Right atrium auricular region (tissue), 2 donors: ENCODE measurements around the gene LRRC73. TPM values are rescaled to one million over a fixed set of nuclear protein-coding genes. Genes with fewer than 3 reads are reported as not detected.
A peak's percentile ranks its signal among the peaks of the same experiment; 100 is the strongest.
"Not testable (repeated sequence)": the region's sequence is repeated elsewhere in the genome, so short reads cannot be mapped to it uniquely, and the experiment has no call there.

Source experiments
- DNase-seq: peaks from one replicate; pipeline ENCODE4 v3.0.0-alpha.2; 2019; ENCODE audit warnings: low spot score
- H3K27ac ChIP-seq, 2 donors: fragments of 200-600 bp; sonication (generic); 1 replicate in 1 of 2; 2 replicates in 1 of 2; pipeline ENCODE4 v1.5.1; 2016 to 2019
- H3K27me3 ChIP-seq, 2 donors: fragments of 200-600 bp; sonication (generic); one replicate each; pipeline versions ENCODE4 v1.5.1 to v1.6.0; 2017 to 2019
- H3K36me3 ChIP-seq: fragments of 200-600 bp; sonication (generic); one replicate; pipeline ENCODE4 v1.5.1; 2016
- H3K4me1 ChIP-seq, 2 donors: fragments of 200-600 bp; sonication (generic); one replicate each; pipeline versions ENCODE4 v1.5.1 to v1.6.0; 2017 to 2019
- H3K4me3 ChIP-seq, 2 donors: fragments of 200-600 bp; sonication (generic); 1 replicate in 1 of 2; 2 replicates in 1 of 2; pipeline ENCODE4 v1.5.1; 2017 to 2019; ENCODE audit warnings: mild to moderate bottlenecking in 1 of 2, moderate library complexity in 1 of 2
- H3K9me3 ChIP-seq, 2 donors: fragments of 200-600 bp; sonication (generic); one replicate each; pipeline ENCODE4 v1.5.1; 2019
- total RNA-seq, 2 donors: library from RNA; depleted of rRNA; stranded (reverse); fragments of >200 nt; gene quantifications; one replicate each; pipeline ENCODE4 v1.1.0, GENCODE V29; 2016
- TF ChIP-seq, protein P1 (sequence below), 2 donors: fragments of 200-600 bp; sonication (generic); IDR thresholded peaks; one replicate each; pipeline ENCODE4 v1.5.1; 2019; ENCODE audit warnings: antibody characterized with exemption in 2 of 2

LRRC73 gene
- total RNA-seq, 2 donors from 2014 or later, result 0.41 to 0.90 TPM

DNA sequence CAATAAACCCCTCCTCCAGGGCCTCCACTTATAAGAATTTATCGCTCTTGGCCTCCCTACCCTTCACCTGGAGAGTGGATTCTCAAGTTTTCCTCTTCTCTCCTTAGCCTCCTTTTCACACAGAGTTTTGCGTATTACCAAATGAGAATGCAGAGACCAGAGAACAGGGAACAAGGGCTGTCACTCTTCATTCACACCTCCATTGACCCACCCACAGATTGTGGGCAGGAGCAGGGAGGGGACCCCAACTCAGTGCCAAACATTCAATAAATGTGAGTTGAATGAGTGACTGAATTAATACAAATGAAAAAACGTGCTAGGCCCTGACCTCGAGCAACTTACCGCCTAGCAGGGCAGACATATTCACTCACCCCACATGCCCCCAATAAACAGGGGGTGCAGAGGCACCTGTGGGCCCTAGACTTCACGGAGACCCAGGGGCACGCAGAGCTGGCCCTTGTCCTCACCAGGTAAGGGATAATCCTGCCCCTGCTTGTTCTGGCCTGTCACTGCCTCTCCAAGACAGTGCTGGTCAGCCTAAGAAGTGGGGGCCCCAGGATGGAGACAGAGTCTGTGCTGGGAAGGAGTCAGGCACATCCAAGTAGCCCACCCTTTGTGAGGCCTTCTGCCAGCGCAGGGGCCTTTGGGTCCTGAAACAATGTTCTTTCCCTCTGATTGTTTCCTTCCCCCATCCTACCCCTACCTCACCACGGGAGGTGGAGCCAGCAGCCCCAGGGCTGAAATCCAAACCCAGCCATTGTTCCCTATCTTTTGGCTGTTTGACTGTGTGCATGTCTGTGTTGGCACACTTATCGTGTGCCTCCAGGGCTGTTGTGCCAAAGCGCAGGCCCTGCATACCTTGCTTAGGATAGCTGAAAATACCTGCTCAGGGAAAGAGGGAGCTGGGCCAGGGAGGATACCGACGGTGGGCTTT is 41.1 kb downstream of the LRRC73 start:
- TF ChIP-seq, protein P1, sequence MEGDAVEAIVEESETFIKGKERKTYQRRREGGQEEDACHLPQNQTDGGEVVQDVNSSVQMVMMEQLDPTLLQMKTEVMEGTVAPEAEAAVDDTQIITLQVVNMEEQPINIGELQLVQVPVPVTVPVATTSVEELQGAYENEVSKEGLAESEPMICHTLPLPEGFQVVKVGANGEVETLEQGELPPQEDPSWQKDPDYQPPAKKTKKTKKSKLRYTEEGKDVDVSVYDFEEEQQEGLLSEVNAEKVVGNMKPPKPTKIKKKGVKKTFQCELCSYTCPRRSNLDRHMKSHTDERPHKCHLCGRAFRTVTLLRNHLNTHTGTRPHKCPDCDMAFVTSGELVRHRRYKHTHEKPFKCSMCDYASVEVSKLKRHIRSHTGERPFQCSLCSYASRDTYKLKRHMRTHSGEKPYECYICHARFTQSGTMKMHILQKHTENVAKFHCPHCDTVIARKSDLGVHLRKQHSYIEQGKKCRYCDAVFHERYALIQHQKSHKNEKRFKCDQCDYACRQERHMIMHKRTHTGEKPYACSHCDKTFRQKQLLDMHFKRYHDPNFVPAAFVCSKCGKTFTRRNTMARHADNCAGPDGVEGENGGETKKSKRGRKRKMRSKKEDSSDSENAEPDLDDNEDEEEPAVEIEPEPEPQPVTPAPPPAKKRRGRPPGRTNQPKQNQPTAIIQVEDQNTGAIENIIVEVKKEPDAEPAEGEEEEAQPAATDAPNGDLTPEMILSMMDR (IDR thresholded peaks at IDR 0.05), result no peak
- no peak for DNase-seq
- no peaks in the 10 kb centered on the region for H3K36me3 ChIP-seq
- H3K4me1 ChIP-seq, result peaks cover 0 to 7% of the 10 kb centered on the region in 2 donors
- H3K27me3 ChIP-seq, result no peaks in the 10 kb centered on the region
- H3K9me3 ChIP-seq, result no peaks in the 10 kb centered on the region
- peak overlapping the region; percentile 19 to 54 for H3K27ac ChIP-seq
- no peak overlapping the region for H3K4me3 ChIP-seq

DNA sequence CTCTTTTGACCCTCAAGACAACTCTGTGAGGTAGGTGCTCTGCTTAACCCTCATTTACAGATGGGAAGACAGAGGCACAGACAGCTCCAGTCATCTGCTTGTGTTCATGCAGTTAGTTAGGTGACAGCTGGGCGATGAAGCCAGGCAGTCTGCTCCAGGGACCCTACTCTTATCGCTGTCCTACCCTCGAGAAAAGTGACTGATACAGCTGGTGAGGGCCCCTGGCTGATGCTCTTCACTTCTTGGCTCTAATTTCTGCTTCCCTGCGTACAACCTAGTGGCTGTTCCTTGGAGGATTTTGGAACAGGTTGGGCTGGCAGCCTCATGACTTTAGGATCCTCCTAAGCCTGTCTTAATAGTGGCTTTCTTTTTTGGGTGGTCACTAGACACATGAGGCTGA is 41.9 kb downstream of the LRRC73 start:
- H3K27me3 ChIP-seq, result no peaks in the 10 kb centered on the region
- TF ChIP-seq, protein P1 (IDR thresholded peaks at IDR 0.05), result no peak
- H3K4me1 ChIP-seq, result peaks cover 0 to 7% of the 10 kb centered on the region in 2 donors
- peak overlapping the region in 1 of 2 donors; percentile 19 for H3K27ac ChIP-seq
- no peaks in the 10 kb centered on the region for H3K9me3 ChIP-seq
- DNase-seq, result no peak
- H3K4me3 ChIP-seq, result no peak overlapping the region
- no peaks in the 10 kb centered on the region for H3K36me3 ChIP-seq

DNA sequence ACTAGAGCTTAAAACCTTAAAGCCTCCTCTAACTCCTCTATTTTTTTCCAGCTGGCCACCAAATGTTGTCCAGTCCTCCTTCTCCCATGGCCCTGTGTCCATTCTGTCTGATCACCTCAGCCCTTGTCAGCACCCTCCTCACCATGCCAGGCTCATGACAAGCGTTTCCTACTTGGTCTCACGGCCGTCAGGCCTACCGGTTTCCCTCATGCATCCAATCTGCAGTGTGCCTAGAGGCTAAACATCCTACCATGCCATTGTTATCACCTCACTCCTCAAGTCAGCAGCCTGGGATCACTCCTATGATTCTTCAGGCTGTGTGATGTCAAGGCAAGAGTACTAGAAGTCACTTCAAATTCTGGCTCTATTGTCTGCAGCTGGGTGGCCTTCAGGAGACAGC is 42.4 kb downstream of the LRRC73 start:
- H3K4me1 ChIP-seq, result peaks cover 0 to 7% of the 10 kb centered on the region in 2 donors
- no peak for DNase-seq
- no peak overlapping the region for H3K4me3 ChIP-seq
- no peaks in the 10 kb centered on the region for H3K36me3 ChIP-seq
- H3K27me3 ChIP-seq, result no peaks in the 10 kb centered on the region
- H3K9me3 ChIP-seq, result no peaks in the 10 kb centered on the region
- no peak overlapping the region for H3K27ac ChIP-seq
- TF ChIP-seq, protein P1 (IDR thresholded peaks at IDR 0.05), result no peak

DNA sequence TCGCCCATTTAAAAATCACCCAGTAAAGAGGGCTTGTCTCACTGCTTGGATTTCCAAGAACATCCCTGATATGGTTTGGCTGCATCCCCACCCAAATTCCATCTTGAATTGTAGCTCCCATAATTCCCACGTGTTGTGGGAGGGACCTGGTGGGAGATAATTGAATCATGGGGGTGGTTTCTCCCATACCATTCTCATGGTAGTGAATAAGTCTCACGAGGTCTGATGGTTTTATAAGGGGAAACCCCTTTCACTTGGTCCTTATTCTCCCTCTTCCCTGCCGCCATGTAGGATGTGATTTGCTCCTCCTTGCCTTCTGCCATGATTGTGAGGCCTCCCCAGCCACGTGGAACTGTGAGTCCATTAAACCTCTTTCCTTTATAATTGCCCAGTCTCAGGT is 42.9 kb downstream of the LRRC73 start:
- not testable (repeated sequence) for H3K9me3 ChIP-seq, DNase-seq, H3K27ac ChIP-seq, H3K4me3 ChIP-seq, H3K36me3 ChIP-seq, H3K27me3 ChIP-seq, H3K4me1 ChIP-seq

DNA sequence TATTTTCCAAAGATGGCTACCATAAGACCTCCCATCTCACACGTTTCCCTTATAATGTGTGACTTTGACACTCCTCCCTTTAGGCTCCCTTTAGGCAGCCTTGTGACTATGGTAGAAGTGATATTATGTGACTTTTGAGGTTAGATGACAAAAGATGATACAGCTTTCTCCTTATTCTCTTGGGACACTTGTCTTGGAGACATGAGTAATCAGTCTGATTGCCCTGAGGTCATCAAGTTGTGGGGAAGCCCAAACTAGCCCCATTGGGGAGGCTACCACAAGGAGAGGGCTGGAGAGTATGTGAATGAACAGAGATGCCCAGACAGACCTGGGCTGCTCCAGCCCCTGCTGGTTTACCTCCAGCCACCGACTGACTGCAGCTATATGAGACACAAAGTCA is 44.2 kb downstream of the LRRC73 start:
- TF ChIP-seq, protein P1 (IDR thresholded peaks at IDR 0.05), result no peak
- Histone ChIP-seq H3K4me1 (peaks cover 0 to 7% of the 10 kb centered on the region in 2 donors), H3K27ac (no peak overlapping the region), H3K36me3 (no peaks in the 10 kb centered on the region), H3K27me3 (no peaks in the 10 kb centered on the region), H3K4me3 (no peak overlapping the region), H3K9me3 (no peaks in the 10 kb centered on the region)
- DNase-seq, result no peak

DNA sequence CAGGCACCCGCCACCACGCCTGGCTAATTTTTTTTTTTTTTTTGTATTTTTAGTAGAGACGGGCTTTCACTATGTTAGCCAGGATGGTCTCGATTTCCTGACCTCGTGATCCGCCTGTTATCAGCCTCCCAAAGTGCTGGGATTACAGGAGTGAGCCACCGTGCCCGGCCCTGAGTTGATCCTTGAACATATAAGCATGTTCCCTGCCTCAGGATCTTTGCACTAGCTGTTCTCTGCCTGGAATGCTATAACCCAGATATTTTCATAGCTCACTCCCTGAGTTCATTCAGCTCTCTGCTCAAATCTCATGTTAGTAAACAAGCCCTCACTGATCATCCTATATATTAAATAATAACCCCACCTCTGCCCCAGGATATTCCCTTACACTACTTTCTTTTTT is 45.8 kb downstream of the LRRC73 start:
- Histone ChIP-seq H3K36me3 (no peaks in the 10 kb centered on the region), H3K27ac (no peak overlapping the region), H3K4me3 (no peak overlapping the region), H3K27me3 (no peaks in the 10 kb centered on the region), H3K9me3 (no peaks in the 10 kb centered on the region), H3K4me1 (peaks cover 0 to 5% of the 10 kb centered on the region in 2 donors)
- TF ChIP-seq, protein P1 (IDR thresholded peaks at IDR 0.05), result no peak
- DNase-seq, result no peak
